Keratinocyte (primary cell): ENCODE measurements around the gene BFSP1. TPM values are rescaled to one million over a fixed set of nuclear protein-coding genes. Genes with fewer than 3 reads are reported as not detected.

Experiments
- DNase-seq: peaks from one replicate; pipeline ENCODE4 v3.0.0-alpha.2; 2011; ENCODE audit warnings: low read depth, missing footprints, low spot score
- FAIRE-seq: peaks from 2 replicates; lab custom pipeline; 2011; peaks lifted over from hg19 to GRCh38; lab: Jason Lieb, UNC
- H2AFZ ChIP-seq: 2 replicates; pipeline ENCODE4 v1.6.0; 2012; ENCODE audit warnings: low read length, control low read depth, inconsistent platforms; ENCODE audit not compliant: control insufficient read depth
- H3K27ac ChIP-seq: 2 replicates; pipeline ENCODE4 v1.5.1; 2011; ENCODE audit warnings: low read length; ENCODE audit not compliant: control insufficient read depth, insufficient read depth
- H3K27me3 ChIP-seq: 3 replicates; pipeline ENCODE4 v1.6.0; 2011; ENCODE audit warnings: low read length; ENCODE audit not compliant: control insufficient read depth, insufficient read depth; ENCODE audit errors: extremely low read depth
- H3K36me3 ChIP-seq, 2 experiments: 2 replicates in 1 of 2; 3 replicates in 1 of 2; pipeline ENCODE4 v1.5.1; 2011; ENCODE audit warnings: low read length in 2 of 2, mild to moderate bottlenecking in 1 of 2; ENCODE audit not compliant: control insufficient read depth in 2 of 2, insufficient read depth in 2 of 2; ENCODE audit errors: extremely low read depth in 1 of 2
- H3K4me1 ChIP-seq: 3 replicates; pipeline ENCODE4 v1.5.1; 2011; ENCODE audit warnings: low read length; ENCODE audit not compliant: control insufficient read depth, insufficient read depth; ENCODE audit errors: extremely low read depth
- H3K4me2 ChIP-seq: 3 replicates; pipeline ENCODE4 v1.6.0; 2011; ENCODE audit warnings: low read depth, low read length; ENCODE audit not compliant: control insufficient read depth, insufficient read depth; ENCODE audit errors: extremely low read depth
- H3K4me3 ChIP-seq, 3 experiments: fragments of 200-600 bp in 1 of 3; sonication (generic) in 1 of 3; 2 replicates in 2 of 3; 3 replicates in 1 of 3; pipeline ENCODE4 v1.5.1; 2011 to 2016; ENCODE audit warnings: low read length in 3 of 3, mild to moderate bottlenecking in 3 of 3, control low read depth in 2 of 3, inconsistent platforms in 1 of 3, low read depth in 1 of 3, mixed read lengths in 1 of 3, mixed run types in 1 of 3, moderate library complexity in 1 of 3; ENCODE audit not compliant: control insufficient read depth in 2 of 3, insufficient read depth in 2 of 3; ENCODE audit errors: extremely low read depth in 1 of 3
- H3K79me2 ChIP-seq: 2 replicates; pipeline ENCODE4 v1.6.0; 2012; ENCODE audit warnings: low read length; ENCODE audit not compliant: control insufficient read depth, insufficient read depth
- H3K9ac ChIP-seq: 3 replicates; pipeline ENCODE4 v1.6.0; 2011; ENCODE audit warnings: low read length; ENCODE audit not compliant: control insufficient read depth, insufficient read depth; ENCODE audit errors: extremely low read depth
- H3K9me1 ChIP-seq: 3 replicates; pipeline ENCODE4 v1.6.0; 2011; ENCODE audit warnings: low read length; ENCODE audit not compliant: control insufficient read depth, insufficient read depth; ENCODE audit errors: extremely low read depth
- H3K9me3 ChIP-seq: 2 replicates; pipeline ENCODE4 v1.5.1; 2012; ENCODE audit warnings: low read depth, low read length; ENCODE audit not compliant: control insufficient read depth
- H4K20me1 ChIP-seq: 3 replicates; pipeline ENCODE4 v1.6.0; 2011; ENCODE audit warnings: low read length; ENCODE audit not compliant: control insufficient read depth, insufficient read depth; ENCODE audit errors: extremely low read depth
- CTCF ChIP-seq, 3 experiments: IDR thresholded peaks in 1 of 3; conservative IDR thresholded peaks in 1 of 3; optimal IDR thresholded peaks in 1 of 3; 2 replicates in 2 of 3; 3 replicates in 1 of 3; pipeline versions ENCODE3 to v1.5.1; 2011; ENCODE audit warnings: low read length in 3 of 3, mild to moderate bottlenecking in 3 of 3, moderate library complexity in 2 of 3, control low read depth in 1 of 3, inconsistent platforms in 1 of 3; ENCODE audit not compliant: insufficient read depth in 2 of 3; ENCODE audit errors: extremely low read depth in 1 of 3
- EZH2 ChIP-seq: IDR thresholded peaks from one replicate; pipeline ENCODE4 v1.6.1; 2012; ENCODE audit warnings: inconsistent platforms, mild to moderate bottlenecking, low read length, moderate library complexity
- dilution Hi-C: fragments of 300-500 bp; cut with MboI; formaldehyde crosslinking; loops from one replicate; pipeline ENCODE4 v1.7.0; 2020; ENCODE audit warnings: low sequenced_read_pairs; ENCODE audit not compliant: extremely low pct_ligation_motif_present
- polyA plus RNA-seq, 5 experiments: library from polyadenylated mRNA; depleted of rRNA in 3 of 5; stranded (reverse) in 3 of 5; stranded (forward) in 1 of 5; unstranded in 1 of 5; fragments of >200 nt; gene quantifications; 1 replicate in 1 of 5; 2 replicates in 3 of 5; 3 replicates in 1 of 5; pipeline versions ENCODE4 v1.2.1 to v1.2.3, GENCODE V29; 2011 to 2012; ENCODE audit warnings: missing spikeins in 2 of 5, low read depth in 1 of 5, low replicate concordance in 1 of 5

The BFSP1 gene
- polyA plus RNA-seq, 1 donor (not counting 4 experiments of a cell fraction or from before 2014, with no cell fraction given) = 2.2 TPM

GRCh38 chr20:17473659-17474058, 57.5 kb downstream of the BFSP1 start:
- DNase-seq (no peak), FAIRE-seq (no peak)
- Histone ChIP-seq H3K27ac (no peak overlapping the region), H3K27me3 (no peaks in the 10 kb centered on the region), H2AFZ (no peak overlapping the region), H3K9me1 (no peaks in the 10 kb centered on the region), H3K4me3 (no peak overlapping the region), H4K20me1 (no peaks in the 10 kb centered on the region), H3K4me2 (no peak overlapping the region), H3K79me2 (no peaks in the 10 kb centered on the region), H3K9ac (no peak overlapping the region), H3K36me3 (no peaks in the 10 kb centered on the region), H3K9me3 (no peaks in the 10 kb centered on the region), H3K4me1 (no peaks in the 10 kb centered on the region)
- dilution Hi-C loops = no loop called here
- no peak for TF ChIP-seq EZH2
- TF ChIP-seq CTCF (optimal IDR thresholded peaks at IDR 0.05 in 1 of 3, IDR thresholded peaks at IDR 0.05 in 1 of 3, conservative IDR thresholded peaks at IDR 0.05 in 1 of 3; ENCODE audit: extremely low read depth in 1 of 3, insufficient read depth in 2 of 3, low read length in 3 of 3) = no peak

DNA sequence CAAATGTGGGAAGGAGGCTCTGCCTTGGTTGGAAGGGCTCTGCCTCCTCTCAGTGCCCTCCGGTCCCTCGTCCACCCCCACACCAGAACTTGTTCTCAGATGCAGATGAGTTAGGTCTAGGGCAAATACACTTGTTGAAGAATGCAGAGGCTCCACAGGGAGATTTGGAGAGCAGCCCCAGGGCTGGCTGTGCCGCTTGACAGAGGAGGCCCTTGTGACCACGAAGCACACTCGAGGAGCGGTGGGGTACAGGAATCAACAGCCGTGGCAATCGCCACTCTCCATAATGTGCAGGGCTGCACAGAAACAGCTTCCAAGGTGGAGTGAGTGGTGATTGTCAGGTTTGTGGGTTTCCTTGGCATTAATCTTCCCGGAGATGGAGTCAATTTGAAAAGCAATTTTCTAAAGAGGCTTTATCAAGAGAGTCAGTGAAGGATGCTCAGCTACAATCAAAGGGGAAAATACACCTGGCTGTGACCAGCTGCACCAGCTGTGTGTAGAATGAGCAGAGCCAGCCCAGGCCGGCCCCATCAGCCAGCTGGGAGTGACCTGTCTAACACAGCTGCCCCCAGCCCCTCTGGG, 59.5 kb downstream of the BFSP1 start:
- dilution Hi-C loops = no loop called here
- no peaks in the 10 kb centered on the region for H3K27me3 ChIP-seq

More for the DNA sequence above, 59.5 kb downstream of the BFSP1 start:
- no peaks in the 10 kb centered on the region for H3K9me1 ChIP-seq
- H3K4me1 ChIP-seq = no peaks in the 10 kb centered on the region
- H3K4me2 ChIP-seq = no peak overlapping the region
- H3K9ac ChIP-seq = no peak overlapping the region
- H3K36me3 ChIP-seq = no peaks in the 10 kb centered on the region
- FAIRE-seq (no peak), DNase-seq (no peak)
- TF ChIP-seq EZH2 (no peak), CTCF (optimal IDR thresholded peaks at IDR 0.05 in 1 of 3, IDR thresholded peaks at IDR 0.05 in 1 of 3, conservative IDR thresholded peaks at IDR 0.05 in 1 of 3; ENCODE audit: extremely low read depth in 1 of 3, insufficient read depth in 2 of 3, low read length in 3 of 3) (no peak)
- H3K9me3 ChIP-seq = no peaks in the 10 kb centered on the region
- H2AFZ ChIP-seq = no peak overlapping the region
- no peak overlapping the region for H3K4me3 ChIP-seq
- no peak overlapping the region for H3K27ac ChIP-seq
- H3K79me2 ChIP-seq = no peaks in the 10 kb centered on the region
- no peaks in the 10 kb centered on the region for H4K20me1 ChIP-seq
